Neuronal stem cell (in vitro differentiated cells): ENCODE measurements around the gene MGAT5B.

Experiments
- DNase-seq: peaks from one replicate; pipeline ENCODE4 v3.0.0-alpha.2; 2013; ENCODE audit warnings: low spot score
- H2AFZ ChIP-seq: one replicate; pipeline ENCODE4 v1.6.1; 2013; ENCODE audit warnings: mild to moderate bottlenecking, low read length, inconsistent platforms
- H2AK5ac ChIP-seq: 2 replicates; pipeline ENCODE4 v1.6.1; 2013; ENCODE audit warnings: low read depth, mild to moderate bottlenecking, inconsistent platforms, low read length, moderate library complexity, mixed read lengths
- H2BK120ac ChIP-seq: 2 replicates; pipeline ENCODE4 v1.6.1; 2013; ENCODE audit warnings: low read depth, mild to moderate bottlenecking, inconsistent platforms, low read length, moderate library complexity, mixed read lengths
- H2BK12ac ChIP-seq: one replicate; pipeline ENCODE4 v1.6.1; 2013; ENCODE audit warnings: low read length, inconsistent platforms
- H2BK15ac ChIP-seq: 2 replicates; pipeline ENCODE4 v1.6.1; 2013; ENCODE audit warnings: mild to moderate bottlenecking, low read length, inconsistent platforms, mixed read lengths
- H2BK5ac ChIP-seq: one replicate; pipeline ENCODE4 v1.6.1; 2013; ENCODE audit warnings: inconsistent platforms, mild to moderate bottlenecking, low read length, moderate library complexity
- H3K14ac ChIP-seq: one replicate; pipeline ENCODE4 v1.6.1; 2013; ENCODE audit warnings: low read length, inconsistent platforms
- H3K18ac ChIP-seq: 2 replicates; pipeline ENCODE4 v1.6.1; 2013; ENCODE audit warnings: low read length, inconsistent platforms
- H3K23ac ChIP-seq: 2 replicates; pipeline ENCODE4 v1.6.1; 2013; ENCODE audit warnings: low read depth, mild to moderate bottlenecking, mixed read lengths, low read length, inconsistent platforms; ENCODE audit not compliant: poor library complexity
- H3K27ac ChIP-seq: replicated peaks from 3 replicates; pipeline ENCODE4 v1.5.1; 2013; ENCODE audit warnings: low read length, inconsistent platforms
- H3K27me3 ChIP-seq, 3 experiments: 2 replicates each; pipeline ENCODE4 v1.6.1; 2013; ENCODE audit warnings: low read length in 3 of 3, mild to moderate bottlenecking in 2 of 3, inconsistent platforms in 1 of 3, low read depth in 1 of 3, mixed read lengths in 1 of 3, moderate library complexity in 1 of 3; ENCODE audit not compliant: control insufficient read depth in 3 of 3, insufficient read depth in 3 of 3
- H3K36me3 ChIP-seq, 2 donors: replicated peaks in 1 of 2; 2 replicates each; pipeline ENCODE4 v1.6.1; 2013; ENCODE audit warnings: low read length in 2 of 2; ENCODE audit not compliant: control insufficient read depth in 2 of 2, insufficient read depth in 2 of 2
- H3K4ac ChIP-seq: 2 replicates; pipeline ENCODE4 v1.6.1; 2013; ENCODE audit warnings: inconsistent platforms, mild to moderate bottlenecking, low read length, moderate library complexity
- H3K4me1 ChIP-seq, 2 donors: 1 replicate in 1 of 2; 2 replicates in 1 of 2; pipeline ENCODE4 v1.6.1; 2013; ENCODE audit warnings: low read length in 2 of 2, low read depth in 1 of 2; ENCODE audit not compliant: control insufficient read depth in 2 of 2, insufficient read depth in 1 of 2
- H3K4me2 ChIP-seq: one replicate; pipeline ENCODE4 v1.6.1; 2013; ENCODE audit warnings: mild to moderate bottlenecking, low read length, inconsistent platforms; ENCODE audit not compliant: insufficient read depth, poor library complexity, severe bottlenecking
- H3K4me3 ChIP-seq, 2 donors: 2 replicates each; pipeline ENCODE4 v1.5.1; 2013; ENCODE audit warnings: low read length in 2 of 2, mild to moderate bottlenecking in 2 of 2, inconsistent platforms in 1 of 2, moderate library complexity in 1 of 2
- H3K79me1 ChIP-seq: one replicate; pipeline ENCODE4 v1.6.1; 2013; ENCODE audit warnings: low read depth, mild to moderate bottlenecking, inconsistent platforms, low read length, moderate library complexity
- H3K9ac ChIP-seq: one replicate; pipeline ENCODE4 v1.6.1; 2013; ENCODE audit warnings: mild to moderate bottlenecking, low read depth, low read length, inconsistent platforms; ENCODE audit not compliant: poor library complexity
- H3K9me3 ChIP-seq, 2 donors: replicated peaks in 1 of 2; 2 replicates each; pipeline versions ENCODE3 to v1.6.1; 2013; ENCODE audit warnings: low read length in 2 of 2, mild to moderate bottlenecking in 2 of 2, inconsistent platforms in 1 of 2, low read depth in 1 of 2, mixed read lengths in 1 of 2, moderate library complexity in 1 of 2; ENCODE audit not compliant: control insufficient read depth in 2 of 2, insufficient read depth in 1 of 2
- H4K8ac ChIP-seq: one replicate; pipeline ENCODE4 v1.6.1; 2013; ENCODE audit warnings: low read depth, mild to moderate bottlenecking, inconsistent platforms, low read length, moderate library complexity
- H4K91ac ChIP-seq: one replicate; pipeline ENCODE4 v1.6.1; 2013; ENCODE audit warnings: low read length, low read depth, mild to moderate bottlenecking, inconsistent platforms; ENCODE audit not compliant: poor library complexity
- WGBS, 2 donors: extraction: QIAGEN DNeasy Blood & Tissue Kit; methylation state at CpG; one replicate each; pipeline ENCODE4 v1.1.7; 2013; ENCODE audit warnings: missing lambda C conversion rate in 2 of 2, mixed read lengths in 1 of 2; ENCODE audit not compliant: insufficient read length in 2 of 2, insufficient replicate concordance in 1 of 2; ENCODE audit errors: extremely low coverage in 2 of 2; 5-methylcytosine and 5-hydroxymethylcytosine counted together

The MGAT5B gene

GRCh38 chr17:76982408-76983074 lies 114.3 kb downstream of the MGAT5B start:
- peak overlapping the region; percentile 12 for H3K9ac ChIP-seq
- peak overlapping the region; percentile 98 for H3K23ac ChIP-seq
- H3K4ac ChIP-seq, result no peak overlapping the region
- H3K9me3 ChIP-seq, result peaks cover 2 to 11% of the 10 kb centered on the region in 2 donors
- peak overlapping the region; percentile 76 for H2BK12ac ChIP-seq
- H3K4me1 ChIP-seq, result peaks cover 14 to 15% of the 10 kb centered on the region in 2 donors
- H3K18ac ChIP-seq, result peak overlapping the region; percentile 65
- no peak overlapping the region for H2BK120ac ChIP-seq
- DNase-seq, result no peak
- H2BK15ac ChIP-seq, result no peak overlapping the region
- peak overlapping the region; percentile 68 for H2AK5ac ChIP-seq
- no peak overlapping the region for H3K4me3 ChIP-seq
- no CpG with 5 or more reads among the region's 10 CpGs for WGBS, 2 donors
- no peaks in the 10 kb centered on the region for H3K36me3 ChIP-seq
- H2AFZ ChIP-seq, result peak overlapping the region; percentile 63
- no peaks in the 10 kb centered on the region for H3K79me1 ChIP-seq
- no peaks in the 10 kb centered on the region for H3K27me3 ChIP-seq
- H3K4me2 ChIP-seq, result no peak overlapping the region
- H3K27ac ChIP-seq, result no peak overlapping the region
- peak overlapping the region; percentile 84 for H3K14ac ChIP-seq
- H4K91ac ChIP-seq, result peak overlapping the region; percentile 41
- no peak overlapping the region for H4K8ac ChIP-seq
- H2BK5ac ChIP-seq, result no peak overlapping the region

DNA sequence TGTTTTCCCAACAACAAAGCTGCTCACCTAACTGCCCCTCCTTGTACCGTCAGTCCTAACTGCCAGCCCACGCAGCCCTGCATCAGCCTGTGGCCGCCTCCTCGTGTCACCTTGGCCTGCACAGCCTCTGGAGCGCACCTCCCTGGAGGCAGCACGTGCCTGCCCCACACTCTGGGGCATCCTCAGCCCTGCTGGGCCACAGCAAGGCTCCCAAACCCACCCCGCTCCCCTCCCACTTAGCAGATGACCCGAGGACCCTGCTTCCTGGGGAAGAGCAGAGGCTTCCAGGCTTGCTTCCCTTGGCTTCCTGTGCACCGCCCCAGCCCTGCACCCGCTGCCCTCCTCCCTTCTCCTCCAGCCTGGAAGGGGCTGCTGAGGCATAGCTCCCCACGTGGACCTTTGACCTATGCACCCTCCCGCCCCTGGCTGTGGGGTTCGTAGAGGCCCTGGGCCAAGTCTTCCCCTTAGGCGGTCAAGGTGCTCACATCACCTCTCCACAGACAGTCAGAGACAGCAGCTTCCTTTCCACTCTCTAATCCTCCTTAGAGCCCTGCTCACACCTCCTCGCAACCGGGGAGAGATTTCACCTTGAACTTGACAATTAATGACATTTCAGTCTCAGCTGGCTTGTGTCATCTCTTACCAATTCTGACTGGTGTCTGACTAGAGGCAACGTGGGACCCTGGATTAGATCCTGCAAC lies 115.0 kb downstream of the MGAT5B start:
- H3K9me3 ChIP-seq, result peaks cover 2 to 4% of the 10 kb centered on the region in 2 donors
- no CpG with 5 or more reads among the region's 17 CpGs for WGBS, 2 donors

GRCh38 chr17:76986365-76986764 lies 118.2 kb downstream of the MGAT5B start:
- no CpG with 5 or more reads among the region's 8 CpGs for WGBS, 2 donors
- Histone ChIP-seq H3K4ac (no peak overlapping the region), H4K91ac (no peak overlapping the region), H2BK12ac (no peak overlapping the region), H2BK120ac (no peak overlapping the region), H3K36me3 (no peaks in the 10 kb centered on the region), H2AFZ (peak overlapping the region; percentile 86), H3K27me3 (no peaks in the 10 kb centered on the region), H2AK5ac (peak overlapping the region; percentile 28), H3K4me1 (peaks cover 14 to 15% of the 10 kb centered on the region in 2 donors), H2BK5ac (peak overlapping the region; percentile 17), H3K9ac (peak overlapping the region; percentile 72), H3K18ac (peak overlapping the region; percentile 69), H3K14ac (no peak overlapping the region), H4K8ac (no peak overlapping the region), H3K9me3 (no peaks in the 10 kb centered on the region), H2BK15ac (no peak overlapping the region), H3K23ac (peak overlapping the region; percentile 2), H3K4me2 (no peak overlapping the region), H3K79me1 (no peaks in the 10 kb centered on the region), H3K4me3 (peak overlapping the region in 1 of 2 donors; percentile 3), H3K27ac (no peak overlapping the region)
- no peak for DNase-seq

More for the DNA sequence above, 115.0 kb downstream of the MGAT5B start:
- Histone ChIP-seq H2BK12ac (peak overlapping the region; percentile 76), H3K36me3 (no peaks in the 10 kb centered on the region), H3K79me1 (no peaks in the 10 kb centered on the region), H4K91ac (peak overlapping the region; percentile 41), H3K4ac (no peak overlapping the region), H3K9ac (peak overlapping the region; percentile 34), H3K27me3 (no peaks in the 10 kb centered on the region), H2BK120ac (peak overlapping the region; percentile 92), H3K4me1 (peaks cover 14 to 15% of the 10 kb centered on the region in 2 donors), H3K4me2 (no peak overlapping the region), H3K23ac (peak overlapping the region; percentile 98), H4K8ac (no peak overlapping the region), H2AK5ac (peak overlapping the region; percentile 68), H3K18ac (peak overlapping the region; percentile 65), H2BK15ac (no peak overlapping the region), H3K4me3 (peak overlapping the region in 1 of 2 donors; percentile 58), H2AFZ (peak overlapping the region; percentile 63), H3K14ac (peak overlapping the region; percentile 84), H3K27ac (no peak overlapping the region), H2BK5ac (no peak overlapping the region)
- DNase-seq, result no peak

DNA sequence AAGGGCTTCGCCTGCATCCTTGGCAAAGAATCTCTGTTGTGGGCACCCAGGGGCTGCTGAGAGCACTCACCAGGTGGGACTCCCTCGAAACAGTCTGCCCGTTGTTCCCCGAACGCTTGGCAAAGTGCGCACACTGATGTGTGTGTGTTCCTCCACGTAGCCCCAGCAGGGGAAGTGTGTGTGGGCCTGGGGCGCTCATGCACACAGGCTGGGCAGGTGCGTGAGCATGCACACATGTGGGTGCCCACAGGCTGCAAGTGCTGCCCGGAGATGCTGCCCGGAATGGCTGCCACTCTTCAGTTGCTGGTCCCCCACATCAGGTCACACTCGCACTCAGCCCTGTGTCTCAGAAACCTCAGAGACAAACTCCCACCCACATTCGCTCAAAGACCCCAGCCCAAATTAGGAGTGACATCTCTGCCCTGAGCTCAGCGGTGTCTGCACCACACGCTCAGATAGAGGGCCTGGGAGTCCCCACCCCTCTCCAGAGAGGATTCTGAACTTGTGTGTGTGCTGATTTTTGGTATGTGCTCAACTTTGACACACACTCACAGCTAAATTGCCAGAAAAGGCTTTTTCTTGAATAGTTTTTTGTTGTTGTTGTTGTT lies 119.4 kb downstream of the MGAT5B start:
- Histone ChIP-seq H3K4ac (no peak overlapping the region), H2BK15ac (peak overlapping the region; percentile 13), H4K91ac (peak overlapping the region; percentile 34), H3K27me3 (no peaks in the 10 kb centered on the region), H3K18ac (peak overlapping the region; percentile 5), H3K9ac (no peak overlapping the region), H2BK120ac (no peak overlapping the region), H3K14ac (no peak overlapping the region), H3K36me3 (no peaks in the 10 kb centered on the region), H2AK5ac (peak overlapping the region; percentile 49), H3K23ac (no peak overlapping the region), H3K4me3 (no peak overlapping the region), H2AFZ (no peak overlapping the region), H3K4me1 (peaks cover 11 to 16% of the 10 kb centered on the region in 2 donors), H4K8ac (no peak overlapping the region), H3K79me1 (no peaks in the 10 kb centered on the region), H2BK5ac (peak overlapping the region; percentile 17), H3K4me2 (no peak overlapping the region), H2BK12ac (no peak overlapping the region), H3K27ac (no peak overlapping the region), H3K9me3 (no peaks in the 10 kb centered on the region)
- no peak for DNase-seq
- WGBS, 2 donors, result no CpG with 5 or more reads among the region's 15 CpGs
